HG03139 (cell line): ENCODE results near the gene STK4.
"Not testable (repeated sequence)": the region's sequence is repeated elsewhere in the genome, so short reads cannot be mapped to it uniquely, and the experiment has no call there.

Experiments
- ATAC-seq: cut with Tn5 transposase; IDR thresholded peaks from one replicate; pipeline ENCODE4 v1.9.1; 2021; ENCODE audit not compliant: unreplicated experiment

The STK4 gene

DNA sequence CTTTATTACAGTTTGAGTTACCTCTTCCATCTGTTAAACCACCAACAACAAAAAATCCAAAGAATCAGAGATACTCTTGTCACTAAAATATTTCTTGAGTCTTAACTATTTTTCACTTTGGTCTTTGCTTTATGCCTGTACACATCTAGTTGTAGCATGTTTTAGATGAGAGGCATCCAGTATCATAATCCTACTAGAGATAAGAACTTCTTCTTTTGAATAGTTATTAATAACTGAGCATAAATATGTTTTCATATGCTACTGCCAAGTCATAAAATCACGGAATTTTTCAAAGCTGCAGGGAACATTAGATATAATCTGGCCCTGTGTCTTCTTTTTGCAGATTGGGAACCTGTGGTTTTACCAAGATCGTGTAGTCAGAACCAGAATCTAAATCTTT, 55.3 kb downstream of the STK4 start:
- ATAC-seq = no peak

- ATAC-seq = not testable (repeated sequence)
Measured at GRCh38 chr20:45023140-45023539, 56.8 kb downstream of the STK4 start.

DNA sequence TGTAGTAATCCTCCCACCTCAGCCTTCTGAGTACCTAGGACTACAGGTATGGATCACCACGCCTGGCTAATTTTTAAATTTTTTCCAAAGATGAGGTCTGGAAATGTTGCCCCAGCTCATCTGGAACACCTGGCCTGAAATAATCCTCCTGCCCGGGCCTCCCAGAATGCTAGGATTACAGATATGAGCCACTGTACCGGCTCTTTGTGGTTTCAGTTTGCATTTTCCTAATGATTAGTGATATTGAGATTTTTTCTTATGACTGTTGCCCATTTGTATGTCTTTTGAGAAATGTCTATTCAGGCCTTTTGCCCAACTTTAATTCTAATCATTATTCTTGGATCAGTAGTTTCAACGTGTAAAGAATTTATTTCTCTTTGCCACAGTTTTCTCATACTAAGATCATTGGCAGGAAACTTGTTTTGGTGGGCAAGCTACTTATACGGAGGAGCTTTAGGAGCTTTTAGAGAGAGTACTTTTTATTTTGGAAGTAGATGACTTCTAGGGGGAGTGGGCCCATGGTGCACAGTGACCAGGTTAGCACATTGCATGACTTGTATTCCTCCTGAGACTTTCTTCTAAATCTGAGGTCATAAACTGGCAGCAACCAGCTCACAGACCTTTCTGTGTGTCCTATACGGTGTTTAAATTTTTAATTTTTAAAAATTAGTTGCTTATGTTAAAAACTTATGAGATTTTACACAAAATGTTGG, 62.3 kb downstream of the STK4 start:
- no peak for ATAC-seq

GRCh38 chr20:45029884-45030283, 63.6 kb downstream of the STK4 start:
- no peak for ATAC-seq

DNA sequence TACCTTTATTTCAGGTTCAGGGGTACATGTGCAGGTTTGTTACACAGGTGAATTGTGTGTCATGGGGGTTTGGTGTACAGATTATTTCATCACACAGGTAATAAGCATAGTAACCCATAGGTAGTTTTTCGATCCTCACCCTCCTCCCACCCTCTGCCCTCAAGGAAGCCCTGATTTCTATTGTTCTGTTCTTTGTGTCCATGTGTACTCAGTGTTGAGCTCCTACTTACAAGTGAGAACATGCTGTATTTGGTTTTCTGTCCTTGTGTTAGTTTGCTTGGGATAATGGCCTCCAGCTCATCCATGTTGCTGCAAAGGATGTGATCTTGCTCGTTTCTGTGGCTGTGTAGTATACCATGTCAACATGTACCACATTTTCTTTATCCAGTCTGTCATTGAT, 66.0 kb downstream of the STK4 start:
- no peak for ATAC-seq

- ATAC-seq = no peak
Measured at GRCh38 chr20:45032781-45033180, 66.5 kb downstream of the STK4 start.

DNA sequence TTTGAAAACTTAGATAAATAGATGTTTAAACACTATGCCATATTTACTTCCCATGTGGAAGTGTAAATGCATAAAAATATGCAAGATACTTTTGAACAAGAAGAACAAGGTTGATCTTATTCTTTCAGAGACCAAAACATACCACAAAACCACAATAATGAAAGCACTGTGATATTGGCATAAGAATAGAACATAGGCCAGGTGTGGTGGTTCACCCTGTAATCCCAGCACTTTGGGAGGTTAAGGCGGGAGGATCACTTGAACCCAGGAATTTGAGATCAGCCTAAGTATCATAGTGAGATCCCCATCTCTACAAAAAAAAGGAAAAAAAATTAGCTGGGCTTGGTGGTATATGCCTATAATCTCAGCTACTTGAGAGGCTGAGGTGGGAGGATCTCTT, 68.1 kb downstream of the STK4 start:
- no peak for ATAC-seq

GRCh38 chr20:45036044-45036755, 69.9 kb downstream of the STK4 start:
- no peak for ATAC-seq

GRCh38 chr20:45037050-45037449, 70.7 kb downstream of the STK4 start:
- no peak for ATAC-seq

GRCh38 chr20:45037635-45038034, 71.3 kb downstream of the STK4 start:
- ATAC-seq = no peak

- no peak for ATAC-seq
Measured at GRCh38 chr20:45038745-45039474, 72.6 kb downstream of the STK4 start.

DNA sequence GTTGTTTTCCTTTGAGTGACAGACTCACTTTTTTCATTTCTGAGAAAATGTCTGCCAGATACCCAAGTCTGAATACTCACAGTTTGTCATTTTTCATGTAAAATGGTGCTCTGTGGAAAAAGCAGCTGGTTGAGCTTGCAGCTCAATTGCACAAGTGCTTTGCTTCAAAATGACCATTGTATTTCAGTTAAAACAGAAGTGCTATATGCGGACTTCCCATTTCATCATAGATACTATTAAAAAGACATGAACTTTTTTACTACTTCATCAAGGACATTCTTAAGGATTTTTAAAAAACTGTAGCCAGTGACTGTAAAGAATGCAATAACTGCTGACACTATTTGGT, 73.1 kb downstream of the STK4 start:
- ATAC-seq = no peak

DNA sequence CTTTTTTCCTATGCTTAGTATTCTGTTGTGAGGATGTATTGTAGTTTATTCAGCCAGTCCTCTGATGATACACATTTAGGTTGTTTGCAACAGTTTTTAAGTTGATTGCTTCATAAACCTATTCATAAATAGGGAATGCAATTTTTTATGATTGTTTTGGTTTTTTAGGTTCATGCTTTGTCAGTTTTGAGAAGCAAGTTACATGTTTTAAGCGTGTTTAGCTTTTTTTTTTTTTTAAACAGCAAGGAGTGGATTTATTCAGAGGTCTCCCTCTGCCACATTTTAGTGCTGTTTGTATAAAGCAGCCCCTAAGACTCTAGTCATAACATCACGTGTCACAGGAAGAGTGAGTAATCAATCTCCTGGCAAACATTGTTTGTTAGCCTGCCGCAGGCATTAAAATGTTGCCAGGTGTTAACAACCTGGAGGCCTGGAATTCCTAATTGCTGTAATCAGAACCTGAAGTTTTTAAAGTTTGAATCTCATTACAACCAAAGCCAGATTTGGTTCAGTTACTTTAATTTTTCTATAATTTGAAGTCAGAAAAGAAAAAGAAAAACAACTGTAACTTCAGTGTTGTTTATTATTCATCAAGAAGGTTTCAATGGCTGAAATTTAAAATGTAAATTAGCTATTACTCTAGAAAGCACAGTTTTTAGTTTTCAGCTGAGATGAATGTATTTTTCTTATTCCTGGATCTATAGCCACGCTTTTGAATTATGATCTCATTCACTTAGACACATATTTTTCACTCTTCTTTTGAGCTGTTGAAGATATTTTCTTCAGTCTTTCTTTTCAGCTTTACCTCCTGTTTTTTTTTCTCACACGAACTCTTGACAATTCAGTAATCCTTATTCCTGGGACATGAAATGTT, 75.4 kb downstream of the STK4 start:
- ATAC-seq = no peak

- no peak for ATAC-seq
Measured at GRCh38 chr20:45042978-45043377, 76.7 kb downstream of the STK4 start.

GRCh38 chr20:45044084-45044573, 77.8 kb downstream of the STK4 start:
- ATAC-seq = no peak

DNA sequence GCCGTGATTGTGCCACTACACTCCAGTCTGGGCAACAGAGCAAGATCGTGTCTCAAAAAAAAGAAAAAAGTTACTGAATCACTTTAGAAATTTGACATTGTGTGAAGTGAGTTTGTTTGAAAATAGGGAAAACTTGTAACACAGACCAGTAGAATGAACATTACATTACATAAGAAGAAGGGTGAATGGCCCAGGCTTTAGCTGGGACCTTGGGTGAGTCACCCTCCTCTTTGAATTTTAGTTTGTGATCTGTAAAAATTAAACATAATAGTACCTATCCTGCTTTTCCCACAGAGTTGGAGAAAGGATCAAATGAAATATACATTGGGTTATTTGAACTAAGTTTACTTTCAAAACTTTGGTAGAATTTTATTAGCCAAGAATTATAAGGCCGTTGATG, 78.3 kb downstream of the STK4 start:
- ATAC-seq = no peak

DNA sequence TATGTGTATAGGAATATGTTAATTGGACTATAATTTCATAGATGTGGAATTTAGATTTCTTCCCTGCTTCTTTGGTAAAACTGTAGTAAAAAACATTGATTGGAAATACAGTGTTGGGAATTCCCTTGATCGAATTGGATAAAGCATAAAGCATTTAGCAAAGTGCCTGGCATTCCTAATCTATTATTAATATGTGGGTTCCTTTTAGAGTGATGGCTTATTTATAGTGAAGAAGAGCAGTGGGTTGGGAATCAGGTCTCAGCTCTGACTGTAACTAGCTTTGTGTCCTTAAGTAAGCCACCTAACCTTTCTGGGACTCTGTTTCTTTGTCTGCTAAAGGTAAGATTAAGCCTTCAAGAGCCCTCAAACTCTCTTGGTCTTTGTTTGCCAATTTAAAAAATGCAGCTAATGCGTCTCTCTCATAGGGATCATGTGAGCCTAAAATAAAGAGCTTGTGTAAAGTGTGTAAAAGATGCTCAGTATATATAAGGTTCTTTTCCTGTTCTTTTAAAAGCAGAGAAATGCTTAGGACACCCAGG, 81.3 kb downstream of the STK4 start:
- no peak for ATAC-seq

DNA sequence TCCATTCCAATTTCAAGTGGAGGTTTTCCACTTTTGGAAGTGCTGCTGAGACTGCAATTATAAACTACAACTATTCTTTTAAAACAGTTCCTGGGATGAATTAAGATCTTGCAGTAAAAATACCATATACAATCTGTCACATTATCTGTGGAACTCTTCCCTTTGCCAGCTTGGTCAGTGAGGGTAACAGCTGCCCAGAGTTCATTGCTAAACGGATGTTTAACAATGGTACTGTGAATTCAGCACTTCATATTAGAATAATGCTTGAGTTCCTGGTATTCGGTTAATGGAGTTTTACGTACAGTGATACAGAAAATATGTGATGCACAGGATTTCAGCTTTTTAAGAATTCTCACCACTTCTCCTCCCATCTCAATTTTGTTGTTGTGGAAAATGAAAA, 83.1 kb downstream of the STK4 start:
- ATAC-seq = no peak

GRCh38 chr20:45049904-45050471, 83.7 kb downstream of the STK4 start:
- ATAC-seq = no peak
